GM18907 (cell line): ENCODE data around the gene MCF2L.
"Not testable (repeated sequence)": the region's sequence is repeated elsewhere in the genome, so short reads cannot be mapped to it uniquely, and the experiment has no call there.

Experiments
- ATAC-seq: cut with Tn5 transposase; IDR thresholded peaks from one replicate; pipeline ENCODE4 v1.9.1; 2021; ENCODE audit warnings: mild to moderate bottlenecking, moderate library complexity; ENCODE audit not compliant: unreplicated experiment

Gene MCF2L

GRCh38 chr13:112968910-112969691, at the start of gene MCF2L:
TSS of gene MCF2L (plus strand) at chr13:112969214. CDS start at chr13:112969380, 166 bp downstream.
- peak; percentile 36 for ATAC-seq

- no peak for ATAC-seq
Observed at GRCh38 chr13:112923962-112924361, 45.1 kb upstream of the MCF2L start.

GRCh38 chr13:112924365-112924764, 44.6 kb upstream of the MCF2L start:
- no peak for ATAC-seq

GRCh38 chr13:112926003-112926402, 43.0 kb upstream of the MCF2L start:
- no peak for ATAC-seq

GRCh38 chr13:112926993-112927392, 42.0 kb upstream of the MCF2L start:
- ATAC-seq: no peak

GRCh38 chr13:112928020-112928971, 40.7 kb upstream of the MCF2L start:
- ATAC-seq: no peak

- ATAC-seq: no peak
Observed at GRCh38 chr13:112928972-112929782, 39.8 kb upstream of the MCF2L start.

GRCh38 chr13:112929783-112930055, 39.3 kb upstream of the MCF2L start:
- ATAC-seq: no peak

GRCh38 chr13:112930192-112930591, 38.8 kb upstream of the MCF2L start:
- no peak for ATAC-seq

- no peak for ATAC-seq
Observed at GRCh38 chr13:112931028-112931934, 37.7 kb upstream of the MCF2L start.

GRCh38 chr13:112932971-112933370, 36.0 kb upstream of the MCF2L start:
- no peak for ATAC-seq

GRCh38 chr13:112933649-112934048, 35.4 kb upstream of the MCF2L start:
- no peak for ATAC-seq

GRCh38 chr13:112934078-112934477, 34.9 kb upstream of the MCF2L start:
- no peak for ATAC-seq

- no peak for ATAC-seq
Observed at GRCh38 chr13:112938680-112939079, 30.3 kb upstream of the MCF2L start.

- ATAC-seq: no peak
Observed at GRCh38 chr13:112940236-112940635, 28.8 kb upstream of the MCF2L start.

- ATAC-seq: no peak
Observed at GRCh38 chr13:112941349-112941748, 27.7 kb upstream of the MCF2L start.

- not testable (repeated sequence) for ATAC-seq
Observed at GRCh38 chr13:112941765-112942164, 27.2 kb upstream of the MCF2L start.

- ATAC-seq: peak; percentile 98
Observed at GRCh38 chr13:112942689-112943308, 26.2 kb upstream of the MCF2L start.

GRCh38 chr13:112943309-112944125, 25.5 kb upstream of the MCF2L start:
- ATAC-seq: peak; percentile 33
